Body of pancreas (tissue), 4 donors: ENCODE measurements around the gene ADAMTSL2.

Experiments used
- CTCF ChIP-seq, 7 experiments: fragments of 450-650 bp in 4 of 7; fragments of 200-600 bp in 3 of 7; sonication (generic) in 3 of 7; IDR thresholded peaks; one replicate each; pipeline ENCODE4 v1.5.1; 2016 to 2019; ENCODE audit warnings: antibody characterized with exemption in 7 of 7
- POLR2A ChIP-seq, 3 donors: fragments of 450-650 bp; IDR thresholded peaks; one replicate each; pipeline ENCODE4 v1.6.1; 2016; ENCODE audit warnings: antibody characterized with exemption in 3 of 3, mild to moderate bottlenecking in 2 of 3

- TF ChIP-seq POLR2A (IDR thresholded peaks at IDR 0.05) (no peak), CTCF (IDR thresholded peaks at IDR 0.05) (no peak)
These were observed 11.4 kb upstream of the ADAMTSL2 start for GRCh38 chr9:133523106-133523505.
